H1 (cell line): Measurements from ENCODE around the gene UGT2B7. TPM values are rescaled to one million over a fixed set of nuclear protein-coding genes. Genes with fewer than 3 reads are reported as not detected.

Experiments used
- CTCF ChIA-PET: fragments of 300-600 bp; sonication (Branson Sonifier 250); formaldehyde crosslinking; loops from one replicate; lab custom pipeline; 2021; ENCODE audit not compliant: partially characterized antibody; lab: Charles Lee
- POLR2A ChIA-PET: fragments of 300-600 bp; sonication (Branson Sonifier 250); formaldehyde crosslinking; loops from one replicate; lab custom pipeline; 2021; ENCODE audit warnings: inconsistent platforms; ENCODE audit not compliant: partially characterized antibody; lab: Charles Lee
- DNase-seq, 2 experiments: peaks; one replicate each; pipeline versions ENCODE4 v3.0.0 to v3.0.0-alpha.2; 2010 to 2022; ENCODE audit warnings: low spot score in 2 of 2, low read depth in 1 of 2, mixed read lengths in 1 of 2
- FAIRE-seq: peaks from 2 replicates; lab custom pipeline; 2011; peaks lifted over from hg19 to GRCh38; lab: Jason Lieb, UNC
- H2AFZ ChIP-seq: 2 replicates; pipeline ENCODE4 v1.8.1; 2012; ENCODE audit warnings: low read length, inconsistent platforms
- H2AK5ac ChIP-seq: 2 replicates; pipeline ENCODE4 v1.6.1; 2013; ENCODE audit warnings: low read depth, low read length
- H2BK120ac ChIP-seq: replicated peaks from 2 replicates; pipeline ENCODE3; 2013; ENCODE audit warnings: low read depth, low read length, inconsistent platforms
- H2BK12ac ChIP-seq: 2 replicates; pipeline ENCODE4 v1.6.1; 2013; ENCODE audit warnings: low read depth, low read length
- H2BK15ac ChIP-seq: 2 replicates; pipeline ENCODE4 v1.6.1; 2013; ENCODE audit warnings: low read length
- H2BK20ac ChIP-seq: 2 replicates; pipeline ENCODE4 v1.6.1; 2013; ENCODE audit warnings: low read length
- H2BK5ac ChIP-seq: 2 replicates; pipeline ENCODE4 v1.6.1; 2013; ENCODE audit warnings: low read depth, low read length
- H3K14ac ChIP-seq: 2 replicates; pipeline ENCODE4 v1.6.1; 2013; ENCODE audit warnings: inconsistent platforms; ENCODE audit not compliant: insufficient read length
- H3K18ac ChIP-seq: 2 replicates; pipeline ENCODE4 v1.6.1; 2013; ENCODE audit warnings: low read length; ENCODE audit errors: extremely low read depth
- H3K23ac ChIP-seq: 2 replicates; pipeline ENCODE4 v1.6.1; 2013; ENCODE audit warnings: inconsistent platforms; ENCODE audit not compliant: insufficient read length
- H3K23me2 ChIP-seq: 2 replicates; pipeline ENCODE4 v1.6.1; 2013; ENCODE audit warnings: low read depth, low read length
- H3K27ac ChIP-seq: 2 replicates; pipeline ENCODE4 v1.6.1; 2011; ENCODE audit warnings: low read depth, low read length, inconsistent platforms
- H3K27me3 ChIP-seq, 4 experiments: replicated peaks in 1 of 4; 1 replicate in 1 of 4; 2 replicates in 3 of 4; pipeline versions ENCODE4 v1.6.1 to v1.8.1; 2011 to 2013; ENCODE audit warnings: low read length in 3 of 4, mild to moderate bottlenecking in 3 of 4, inconsistent platforms in 2 of 4, mixed read lengths in 2 of 4, moderate library complexity in 1 of 4; ENCODE audit not compliant: control insufficient read depth in 3 of 4, insufficient read depth in 3 of 4; ENCODE audit errors: extremely low read depth in 1 of 4
- H3K36me3 ChIP-seq, 4 experiments: 2 replicates each; pipeline versions ENCODE4 v1.6.1 to v1.8.1; 2011 to 2013; ENCODE audit warnings: mild to moderate bottlenecking in 4 of 4, low read length in 3 of 4, moderate library complexity in 2 of 4, control low read depth in 1 of 4, inconsistent platforms in 1 of 4; ENCODE audit not compliant: insufficient read depth in 4 of 4, control insufficient read depth in 2 of 4
- H3K4ac ChIP-seq: replicated peaks from 2 replicates; pipeline ENCODE3; 2013; ENCODE audit warnings: low read length, low read depth, mixed read lengths, inconsistent platforms; ENCODE audit not compliant: insufficient read length
- H3K4me1 ChIP-seq, 4 experiments: replicated peaks in 1 of 4; 1 replicate in 1 of 4; 2 replicates in 3 of 4; pipeline versions ENCODE4 v1.6.1 to v1.8.1; 2011 to 2013; ENCODE audit warnings: low read length in 3 of 4, inconsistent platforms in 2 of 4, mixed read lengths in 1 of 4; ENCODE audit not compliant: insufficient read depth in 4 of 4, control insufficient read depth in 3 of 4
- H3K4me2 ChIP-seq, 2 experiments: 2 replicates each; pipeline versions ENCODE4 v1.6.1 to v1.8.1; 2011 to 2013; ENCODE audit warnings: low read depth in 2 of 2, low read length in 2 of 2, control low read depth in 1 of 2, inconsistent platforms in 1 of 2, mild to moderate bottlenecking in 1 of 2; ENCODE audit not compliant: insufficient read depth in 1 of 2
- H3K4me3 ChIP-seq, 4 experiments: fragments of 200-600, 300-600 bp in 1 of 4; sonication (generic), shearing (Covaris generic), sonication (Bioruptor Twin) in 1 of 4; 2 replicates each; pipeline versions ENCODE4 v1.5.1 to v1.8.1; 2011 to 2016; ENCODE audit warnings: low read length in 4 of 4, low read depth in 3 of 4, control low read depth in 2 of 4, inconsistent platforms in 2 of 4, mild to moderate bottlenecking in 2 of 4, mixed read lengths in 1 of 4, moderate library complexity in 1 of 4; ENCODE audit not compliant: insufficient read depth in 2 of 4; ENCODE audit errors: extremely low read depth in 1 of 4
- H3K56ac ChIP-seq: replicated peaks from 2 replicates; pipeline ENCODE3; 2013; ENCODE audit warnings: low read depth, mild to moderate bottlenecking, mixed read lengths, low read length, inconsistent platforms; ENCODE audit not compliant: insufficient read length
- H3K79me1 ChIP-seq: 2 replicates; pipeline ENCODE4 v1.6.1; 2013; ENCODE audit warnings: low read depth, low read length, control low read depth
- H3K79me2 ChIP-seq, 2 experiments: 2 replicates each; pipeline versions ENCODE4 v1.6.1 to v1.8.1; 2012 to 2013; ENCODE audit warnings: low read length in 2 of 2, mild to moderate bottlenecking in 2 of 2, inconsistent platforms in 1 of 2; ENCODE audit not compliant: insufficient read depth in 2 of 2, control insufficient read depth in 1 of 2
- H3K9ac ChIP-seq, 4 experiments: replicated peaks in 1 of 4; 1 replicate in 1 of 4; 2 replicates in 3 of 4; pipeline versions ENCODE4 v1.6.1 to v1.8.1; 2011 to 2013; ENCODE audit warnings: low read depth in 3 of 4, low read length in 3 of 4, control low read depth in 2 of 4, mild to moderate bottlenecking in 2 of 4, moderate library complexity in 2 of 4, inconsistent platforms in 1 of 4; ENCODE audit errors: extremely low read depth in 1 of 4
- H3K9me3 ChIP-seq, 2 experiments: 2 replicates each; pipeline versions ENCODE4 v1.6.1 to v1.8.1; 2012 to 2013; ENCODE audit warnings: mild to moderate bottlenecking in 2 of 2, moderate library complexity in 2 of 2, control low read depth in 1 of 2, inconsistent platforms in 1 of 2, low read depth in 1 of 2, low read length in 1 of 2, mixed read lengths in 1 of 2; ENCODE audit not compliant: insufficient read depth in 2 of 2
- H4K20me1 ChIP-seq, 2 experiments: replicated peaks in 1 of 2; 2 replicates each; pipeline versions ENCODE3 to v1.8.1; 2011 to 2013; ENCODE audit warnings: inconsistent platforms in 2 of 2, low read length in 2 of 2, mild to moderate bottlenecking in 1 of 2; ENCODE audit not compliant: insufficient read depth in 2 of 2, control insufficient read depth in 1 of 2
- H4K5ac ChIP-seq: 2 replicates; pipeline ENCODE4 v1.6.1; 2013; ENCODE audit warnings: low read length, low read depth, mixed read lengths, inconsistent platforms; ENCODE audit not compliant: insufficient read length
- H4K8ac ChIP-seq: 2 replicates; pipeline ENCODE4 v1.8.0; 2013; ENCODE audit warnings: mild to moderate bottlenecking, moderate library complexity, low read length, inconsistent platforms; ENCODE audit not compliant: insufficient read depth; ENCODE audit errors: extremely low read depth
- H4K91ac ChIP-seq: replicated peaks from 2 replicates; pipeline ENCODE3; 2013; ENCODE audit warnings: low read length, mixed read lengths, inconsistent platforms; ENCODE audit not compliant: insufficient read length
- CHD1 ChIP-seq: IDR thresholded peaks from 2 replicates; pipeline ENCODE4 v1.6.1; 2012; ENCODE audit warnings: low read depth, low read length, improper control_type of control experiment
- CREB1 ChIP-seq: IDR thresholded peaks from 2 replicates; pipeline ENCODE4 v1.6.1; 2012; ENCODE audit warnings: inconsistent platforms
- GABPA ChIP-seq: IDR thresholded peaks from 2 replicates; pipeline ENCODE4 v1.6.1; 2011; ENCODE audit warnings: mild to moderate bottlenecking, low read length, moderate library complexity, borderline replicate concordance; ENCODE audit not compliant: insufficient read depth
- JUND ChIP-seq: IDR thresholded peaks from 2 replicates; pipeline ENCODE4 v1.6.1; 2011; ENCODE audit warnings: mild to moderate bottlenecking, improper control_type of control experiment, low read length
- NRF1 ChIP-seq: IDR thresholded peaks from 2 replicates; pipeline ENCODE4 v1.6.1; 2011; ENCODE audit warnings: mild to moderate bottlenecking, low read depth, low read length, improper control_type of control experiment
- SIX5 ChIP-seq: IDR thresholded peaks from 2 replicates; pipeline ENCODE4 v1.6.1; 2011; ENCODE audit warnings: mild to moderate bottlenecking, low read depth, low read length
- SP4 ChIP-seq: IDR thresholded peaks from 2 replicates; pipeline ENCODE4 v1.6.1; 2012; ENCODE audit warnings: low read length, inconsistent platforms
- SRF ChIP-seq: IDR thresholded peaks from 2 replicates; pipeline ENCODE4 v1.6.1; 2011; ENCODE audit warnings: mild to moderate bottlenecking, low read depth, low read length, moderate library complexity
- TBP ChIP-seq: IDR thresholded peaks from 2 replicates; pipeline ENCODE4 v1.6.1; 2011; ENCODE audit warnings: low read depth, low read length, improper control_type of control experiment
- WGBS, 2 experiments: shearing (Covaris generic) in 1 of 2; methylation state at CpG; one replicate each; pipeline versions ENCODE4 v1.1.6 to v1.1.7; 2013 to 2015; ENCODE audit warnings: low lambda C conversion rate in 2 of 2, mixed read lengths in 2 of 2, inconsistent platforms in 1 of 2, low coverage in 1 of 2, missing lambda C conversion rate in 1 of 2; ENCODE audit not compliant: insufficient replicate concordance in 2 of 2, insufficient coverage in 1 of 2, insufficient read length in 1 of 2; ENCODE audit errors: extremely low coverage in 1 of 2, missing lambda C conversion rate in 1 of 2; 5-methylcytosine and 5-hydroxymethylcytosine counted together
- polyA plus RNA-seq, 7 experiments: library from polyadenylated mRNA; depleted of rRNA in 3 of 7; stranded (reverse) in 5 of 7; unstranded in 2 of 7; fragments of >200 nt in 5 of 7; fragments of 200-250 nt in 2 of 7; gene quantifications; 1 replicate in 5 of 7; 2 replicates in 1 of 7; 4 replicates in 1 of 7; pipeline versions ENCODE4 v1.2.1 to v1.2.3, GENCODE V29; 2011 to 2013; ENCODE audit warnings: missing spikeins in 2 of 7, mixed read lengths in 2 of 7
- total RNA-seq: library from RNA; stranded (reverse); fragmentation: NEBNext Ultra II Directional; extraction: Animal tissue kit (Norgen Biotek cat#: 25700); gene quantifications from 2 replicates; pipeline ENCODE4 v1.2.1, GENCODE V29; 2021
- TF ChIP-seq, protein P1 (sequence below): IDR thresholded peaks from 2 replicates; pipeline ENCODE4 v1.6.1; 2012; ENCODE audit warnings: low read length, inconsistent platforms

The UGT2B7 gene
- total and polyA plus RNA-seq, 2 of the 8 experiments (the other 6 are each of a cell fraction or from before 2014, with no cell fraction given), result not detected

DNA sequence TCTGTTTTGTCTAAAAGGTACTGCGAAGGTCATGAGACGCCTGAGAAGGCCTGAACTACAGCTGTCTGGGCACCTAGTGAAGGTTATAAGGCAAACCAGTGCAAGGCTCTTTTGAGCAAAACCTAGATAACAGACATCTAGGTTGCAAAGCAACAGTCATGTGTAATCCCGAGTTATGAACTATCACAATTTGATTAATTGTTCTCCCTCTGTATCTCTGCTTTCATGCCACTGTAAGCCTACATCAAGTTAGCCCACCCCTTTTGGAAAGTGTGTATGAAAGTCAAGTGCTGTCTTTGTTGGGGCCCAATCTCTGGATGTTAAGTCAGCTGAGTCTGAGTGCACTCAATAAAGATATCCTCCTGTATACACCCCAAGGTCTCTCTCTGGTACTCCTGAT lies 31.9 kb upstream of the UGT2B7 start:
- H4K8ac ChIP-seq, result no peak overlapping the region
- H2BK20ac ChIP-seq, result no peak overlapping the region
- no peak overlapping the region for H3K56ac ChIP-seq
- no peak for FAIRE-seq
- H3K79me1 ChIP-seq, result no peaks in the 10 kb centered on the region
- H3K27me3 ChIP-seq, result no peaks in the 10 kb centered on the region
- H2BK5ac ChIP-seq, result no peak overlapping the region
- no peak overlapping the region for H3K9ac ChIP-seq
- H2BK15ac ChIP-seq, result no peak overlapping the region
- DNase-seq, result no peak
- no peak overlapping the region for H3K4ac ChIP-seq
- H3K18ac ChIP-seq, result no peak overlapping the region
- no peak overlapping the region for H3K14ac ChIP-seq
- no peaks in the 10 kb centered on the region for H3K36me3 ChIP-seq
- H3K23ac ChIP-seq, result no peak overlapping the region
- no peak overlapping the region for H2AK5ac ChIP-seq
- H3K4me2 ChIP-seq, result no peak overlapping the region
- no peak overlapping the region for H4K91ac ChIP-seq
- H4K20me1 ChIP-seq, result no peaks in the 10 kb centered on the region
- POLR2A ChIA-PET, result no interaction called here
- no peak overlapping the region for H4K5ac ChIP-seq
- no peaks in the 10 kb centered on the region for H3K23me2 ChIP-seq
- TF ChIP-seq GABPA (no peak), SIX5 (no peak), JUND (no peak), NRF1 (no peak), CHD1 (no peak), SRF (no peak), TBP (no peak), SP4 (no peak), CREB1 (no peak)
- TF ChIP-seq, protein P1, sequence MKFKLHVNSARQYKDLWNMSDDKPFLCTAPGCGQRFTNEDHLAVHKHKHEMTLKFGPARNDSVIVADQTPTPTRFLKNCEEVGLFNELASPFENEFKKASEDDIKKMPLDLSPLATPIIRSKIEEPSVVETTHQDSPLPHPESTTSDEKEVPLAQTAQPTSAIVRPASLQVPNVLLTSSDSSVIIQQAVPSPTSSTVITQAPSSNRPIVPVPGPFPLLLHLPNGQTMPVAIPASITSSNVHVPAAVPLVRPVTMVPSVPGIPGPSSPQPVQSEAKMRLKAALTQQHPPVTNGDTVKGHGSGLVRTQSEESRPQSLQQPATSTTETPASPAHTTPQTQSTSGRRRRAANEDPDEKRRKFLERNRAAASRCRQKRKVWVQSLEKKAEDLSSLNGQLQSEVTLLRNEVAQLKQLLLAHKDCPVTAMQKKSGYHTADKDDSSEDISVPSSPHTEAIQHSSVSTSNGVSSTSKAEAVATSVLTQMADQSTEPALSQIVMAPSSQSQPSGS, result no peak
- TF ChIP-seq, all 59 proteins: peak for 0
- no peaks in the 10 kb centered on the region for H3K9me3 ChIP-seq
- CTCF ChIA-PET, result interaction anchor here (0.8 kb wide), 1 partner anchor 132 kb away, joined by 4 read pairs; no protein-coding TSS in a partner anchor
- H3K79me2 ChIP-seq, result no peaks in the 10 kb centered on the region
- no peak overlapping the region for H3K27ac ChIP-seq
- no peak overlapping the region for H2BK12ac ChIP-seq
- no peaks in the 10 kb centered on the region for H3K4me1 ChIP-seq
- WGBS, 2 experiments, result 95% methylated on average over 3 of the region's 3 CpGs; no CpG with 5 or more reads in 1 of the 2 experiments
- H2AFZ ChIP-seq, result no peak overlapping the region
- H3K4me3 ChIP-seq, result no peak overlapping the region
- no peak overlapping the region for H2BK120ac ChIP-seq
